ENCODE data around the gene TSPYL2.
A peak's percentile ranks its signal among the peaks of the same experiment; 100 is the strongest.

Gene TSPYL2

GRCh38 chrX:53081925-53082772 lies at the start of gene TSPYL2:
Gene TSPYL2, plus strand, starts transcription at chrX:53082367. Its CDS starts 132 bp downstream, at chrX:53082499.
- DNase-seq (ENCODE audit: low read depth in 2 of 3, low spot score in 2 of 3): peak; percentile 59 to 80 (median 77)

- no peak for DNase-seq (ENCODE audit: low read depth in 2 of 3, low spot score in 2 of 3)
These were observed 46.0 kb upstream of the TSPYL2 start for GRCh38 chrX:53036149-53036548.

- DNase-seq (ENCODE audit: low read depth in 2 of 3, low spot score in 2 of 3): no peak
These were observed 42.9 kb upstream of the TSPYL2 start for GRCh38 chrX:53039236-53039635.

GRCh38 chrX:53044995-53045394 lies 37.2 kb upstream of the TSPYL2 start:
- no peak for DNase-seq (ENCODE audit: low read depth in 2 of 3, low spot score in 2 of 3)

- no peak for DNase-seq (ENCODE audit: low read depth in 2 of 3, low spot score in 2 of 3)
These were observed 34.9 kb upstream of the TSPYL2 start for GRCh38 chrX:53047228-53047627.

- DNase-seq (ENCODE audit: low read depth in 2 of 3, low spot score in 2 of 3): no peak
These were observed 33.7 kb upstream of the TSPYL2 start, which contains the start of gene GPR173 for GRCh38 chrX:53048169-53049126. Gene GPR173, plus strand, starts transcription at chrX:53048789. Its CDS starts 27,833 bp downstream, at chrX:53076622.

- no peak for DNase-seq (ENCODE audit: low read depth in 2 of 3, low spot score in 2 of 3)
These were observed 33.0 kb upstream of the TSPYL2 start for GRCh38 chrX:53049127-53049517.

GRCh38 chrX:53050841-53051240 lies 31.3 kb upstream of the TSPYL2 start:
- DNase-seq (ENCODE audit: low read depth in 2 of 3, low spot score in 2 of 3): no peak

GRCh38 chrX:53055244-53055849 lies 26.8 kb upstream of the TSPYL2 start:
- no peak for DNase-seq (ENCODE audit: low read depth in 2 of 3, low spot score in 2 of 3)

- DNase-seq (ENCODE audit: low read depth in 2 of 3, low spot score in 2 of 3): no peak
These were observed 25.9 kb upstream of the TSPYL2 start for GRCh38 chrX:53056292-53056691.

GRCh38 chrX:53065104-53065503 lies 17.1 kb upstream of the TSPYL2 start:
- DNase-seq (ENCODE audit: low read depth in 2 of 3, low spot score in 2 of 3): no peak

GRCh38 chrX:53071064-53071463 lies 11.1 kb upstream of the TSPYL2 start:
- no peak for DNase-seq (ENCODE audit: low read depth in 2 of 3, low spot score in 2 of 3)

GRCh38 chrX:53071604-53072417 lies 10.4 kb upstream of the TSPYL2 start:
- DNase-seq (ENCODE audit: low read depth in 2 of 3, low spot score in 2 of 3): peak in 1 of 3 experiments; percentile 33

- DNase-seq (ENCODE audit: low read depth in 2 of 3, low spot score in 2 of 3): no peak
These were observed 9.6 kb upstream of the TSPYL2 start for GRCh38 chrX:53072418-53073114.

GRCh38 chrX:53073115-53073586 lies 9.0 kb upstream of the TSPYL2 start:
- DNase-seq (ENCODE audit: low read depth in 2 of 3, low spot score in 2 of 3): no peak

- no peak for DNase-seq (ENCODE audit: low read depth in 2 of 3, low spot score in 2 of 3)
These were observed 7.2 kb upstream of the TSPYL2 start for GRCh38 chrX:53075011-53075410.

- DNase-seq (ENCODE audit: low read depth in 2 of 3, low spot score in 2 of 3): no peak
These were observed 5.5 kb upstream of the TSPYL2 start for GRCh38 chrX:53076671-53077070.

- no peak for DNase-seq (ENCODE audit: low read depth in 2 of 3, low spot score in 2 of 3)
These were observed 4.7 kb upstream of the TSPYL2 start for GRCh38 chrX:53077207-53078197.

- no peak for DNase-seq (ENCODE audit: low read depth in 2 of 3, low spot score in 2 of 3)
These were observed 3.2 kb upstream of the TSPYL2 start for GRCh38 chrX:53078943-53079342.
